Endothelial cell of umbilical vein (primary cell): ENCODE measurements around the gene CCDC167. TPM values are rescaled to one million over a fixed set of nuclear protein-coding genes. Genes with fewer than 3 reads are reported as not detected.

Experiments used
- BruUV-seq: library from RNA; stranded (reverse); fragments of 400-500 nt; replicated peaks from 2 replicates; lab custom pipeline; 2021; lab: Mats Ljungman, UMichigan
- CTCF ChIA-PET: fragments of 300-600, 350-600 bp; sonication (Branson Sonifier 250); formaldehyde crosslinking; loops from one replicate; lab custom pipeline; 2021; ENCODE audit warnings: antibody characterized with exemption, inconsistent platforms; lab: Charles Lee
- POLR2A ChIA-PET: fragments of 300-600, 350-600 bp; sonication (Branson Sonifier 250); formaldehyde crosslinking; loops from one replicate; lab custom pipeline; 2021; ENCODE audit warnings: antibody characterized with exemption, inconsistent platforms; lab: Charles Lee
- DNase-seq: peaks from one replicate; pipeline ENCODE4 v3.0.0-alpha.2; 2011; ENCODE audit warnings: low read depth, low spot score
- FAIRE-seq: peaks from 2 replicates; lab custom pipeline; 2011; peaks lifted over from hg19 to GRCh38; lab: Jason Lieb, UNC
- H2AFZ ChIP-seq: 2 replicates; pipeline ENCODE4 v1.6.0; 2012; ENCODE audit warnings: low read depth, low read length, control low read depth, inconsistent platforms
- H3K27ac ChIP-seq: 2 replicates; pipeline ENCODE4 v1.5.1; 2011; ENCODE audit warnings: low read depth, mild to moderate bottlenecking, control low read depth, low read length, moderate library complexity; ENCODE audit not compliant: insufficient read depth
- H3K27me3 ChIP-seq, 2 experiments: 2 replicates each; pipeline versions ENCODE4 v1.6.0 to v1.6.1; 2011; ENCODE audit warnings: low read length in 2 of 2, mixed read lengths in 1 of 2; ENCODE audit not compliant: control insufficient read depth in 2 of 2, insufficient read depth in 2 of 2
- H3K36me3 ChIP-seq, 2 experiments: 2 replicates in 1 of 2; 3 replicates in 1 of 2; pipeline ENCODE4 v1.5.1; 2011; ENCODE audit warnings: low read length in 2 of 2, mild to moderate bottlenecking in 1 of 2, moderate library complexity in 1 of 2; ENCODE audit not compliant: control insufficient read depth in 2 of 2, insufficient read depth in 2 of 2; ENCODE audit errors: extremely low read depth in 1 of 2
- H3K4me1 ChIP-seq: 3 replicates; pipeline ENCODE4 v1.5.1; 2011; ENCODE audit warnings: mild to moderate bottlenecking, low read length; ENCODE audit not compliant: control insufficient read depth, insufficient read depth; ENCODE audit errors: extremely low read depth
- H3K4me2 ChIP-seq: 2 replicates; pipeline ENCODE4 v1.6.1; 2011; ENCODE audit warnings: low read length, control low read depth, mixed read lengths; ENCODE audit not compliant: insufficient read depth
- H3K4me3 ChIP-seq, 3 experiments: fragments of 200-600 bp in 1 of 3; sonication (generic), shearing (Covaris generic) in 1 of 3; replicated peaks in 1 of 3; 2 replicates each; pipeline ENCODE4 v1.5.1; 2011 to 2016; ENCODE audit warnings: control low read depth in 3 of 3, low read length in 3 of 3, mild to moderate bottlenecking in 2 of 3, inconsistent platforms in 1 of 3, low read depth in 1 of 3, moderate library complexity in 1 of 3; ENCODE audit not compliant: insufficient read depth in 1 of 3
- H3K79me2 ChIP-seq: 2 replicates; pipeline ENCODE4 v1.6.0; 2012; ENCODE audit warnings: low read length, inconsistent platforms; ENCODE audit not compliant: control insufficient read depth, insufficient read depth
- H3K9ac ChIP-seq: replicated peaks from 2 replicates; pipeline ENCODE3; 2011; ENCODE audit warnings: low read length, control low read depth; ENCODE audit not compliant: insufficient read depth; ENCODE audit errors: extremely low read depth
- H3K9me1 ChIP-seq: replicated peaks from 3 replicates; pipeline ENCODE4 v1.6.0; 2011; ENCODE audit warnings: mild to moderate bottlenecking, low read length; ENCODE audit not compliant: control insufficient read depth, insufficient read depth; ENCODE audit errors: extremely low read depth
- H3K9me3 ChIP-seq: replicated peaks from 2 replicates; pipeline ENCODE4 v1.5.1; 2012; ENCODE audit warnings: low read length, inconsistent platforms; ENCODE audit not compliant: control insufficient read depth, insufficient read depth
- H4K20me1 ChIP-seq: replicated peaks from 2 replicates; pipeline ENCODE3; 2011; ENCODE audit warnings: mild to moderate bottlenecking, low read length; ENCODE audit not compliant: control insufficient read depth, insufficient read depth; ENCODE audit errors: extremely low read depth
- CTCF ChIP-seq, 2 donors: IDR thresholded peaks; 1 replicate in 1 of 2; 2 replicates in 1 of 2; pipeline ENCODE4 v1.5.1; 2011; ENCODE audit warnings: low read length in 2 of 2, mild to moderate bottlenecking in 2 of 2, moderate library complexity in 2 of 2, control low read depth in 1 of 2, inconsistent platforms in 1 of 2, low read depth in 1 of 2; ENCODE audit not compliant: insufficient read depth in 1 of 2; ENCODE audit errors: extremely low read depth in 1 of 2
- EZH2 ChIP-seq: IDR thresholded peaks from 2 replicates; pipeline ENCODE4 v1.6.1; 2012; ENCODE audit warnings: borderline replicate concordance, low read depth, mild to moderate bottlenecking, moderate library complexity, low read length, inconsistent platforms; ENCODE audit not compliant: severe bottlenecking
- FOS ChIP-seq: IDR thresholded peaks from 2 replicates; pipeline ENCODE4 v1.6.1; 2011; ENCODE audit warnings: mild to moderate bottlenecking, low read length, moderate library complexity, borderline replicate concordance; ENCODE audit not compliant: insufficient read depth
- GATA2 ChIP-seq: IDR thresholded peaks from 2 replicates; pipeline ENCODE4 v1.7.0; 2011; ENCODE audit warnings: low read depth, mild to moderate bottlenecking, moderate library complexity, mixed read lengths, low read length; ENCODE audit not compliant: insufficient read length, insufficient read depth
- JUN ChIP-seq: IDR thresholded peaks from 2 replicates; pipeline ENCODE4 v1.6.1; 2011; ENCODE audit warnings: borderline replicate concordance, low read depth; ENCODE audit not compliant: insufficient read length, insufficient read depth
- MAX ChIP-seq: IDR thresholded peaks from 2 replicates; pipeline ENCODE4 v1.6.1; 2011; ENCODE audit not compliant: insufficient read depth, insufficient read length
- MYC ChIP-seq: IDR thresholded peaks from one replicate; pipeline ENCODE4 v1.6.1; 2011; ENCODE audit warnings: mild to moderate bottlenecking, low read depth, low read length
- POLR2A ChIP-seq: IDR thresholded peaks from 2 replicates; pipeline ENCODE4 v1.6.1; 2012; ENCODE audit warnings: low read depth, mild to moderate bottlenecking, control low read depth, low read length
- POLR2AphosphoS5 ChIP-seq: IDR thresholded peaks from 2 replicates; pipeline ENCODE4 v1.6.1; 2012; ENCODE audit warnings: low read depth, mild to moderate bottlenecking, control low read depth, low read length, moderate library complexity; ENCODE audit not compliant: insufficient read depth
- dilution Hi-C: fragments of 300-500 bp; cut with MboI; formaldehyde crosslinking; loops from one replicate; pipeline ENCODE4 v1.15.0; 2019; ENCODE audit warnings: low sequenced_read_pairs; ENCODE audit not compliant: extremely low pct_ligation_motif_present
- intact Hi-C: fragments of 100-400 bp; cut with micrococcal nuclease; formaldehyde crosslinking; loops from one replicate; pipeline ENCODE4 v1.10.0; 2022
- polyA plus RNA-seq, 4 experiments: library from polyadenylated mRNA; depleted of rRNA in 3 of 4; stranded (reverse) in 3 of 4; unstranded in 1 of 4; fragments of >200 nt; gene quantifications; 2 replicates each; pipeline versions ENCODE4 v1.2.1 to v1.2.3, GENCODE V29; 2011 to 2012; ENCODE audit warnings: missing spikeins in 1 of 4
- total RNA-seq: library from RNA; stranded (reverse); gene quantifications from 2 replicates; pipeline ENCODE4 v1.2.3, GENCODE V29; 2021

CCDC167 gene
- total and polyA plus RNA-seq, 2 donors (not counting 3 experiments of a cell fraction or from before 2014, with no cell fraction given), result 46.6 to 105 TPM

- TF ChIP-seq FOS, result no peak
- no peak for TF ChIP-seq GATA2
- no peak for TF ChIP-seq EZH2
- TF ChIP-seq MYC, result no peak
- TF ChIP-seq CTCF (IDR thresholded peaks at IDR 0.05; ENCODE audit: extremely low read depth in 1 of 2, insufficient read depth in 1 of 2, low read depth in 1 of 2, low read length in 2 of 2), result no peak
- no peak for TF ChIP-seq JUN
- no peak for TF ChIP-seq POLR2A
- no peak for TF ChIP-seq POLR2AphosphoS5
- no peak for TF ChIP-seq MAX
- no peak overlapping the region for H3K27ac ChIP-seq
- no peaks in the 10 kb centered on the region for H3K9me1 ChIP-seq
- no peaks in the 10 kb centered on the region for H4K20me1 ChIP-seq
- no peaks in the 10 kb centered on the region for H3K36me3 ChIP-seq
- H3K9me3 ChIP-seq, result no peaks in the 10 kb centered on the region
- peaks cover 7% of the 10 kb centered on the region for H3K4me1 ChIP-seq
- BruUV-seq, result no TSS peak
- H3K79me2 ChIP-seq, result no peaks in the 10 kb centered on the region
- FAIRE-seq, result no peak
- no peak overlapping the region for H2AFZ ChIP-seq
- dilution Hi-C loops (no loop called here), intact Hi-C loops (no loop called here)
- H3K4me2 ChIP-seq, result no peak overlapping the region
- ChIA-PET POLR2A (no interaction called here), CTCF (interaction anchor here (0.8 to 7.4 kb wide), 15 partner anchors 9 to 151 kb away, joined by 3 to 162 read pairs (median 5); partner anchors contain the start of gene CCDC167)
- H3K4me3 ChIP-seq, result no peak overlapping the region
- H3K9ac ChIP-seq, result no peak overlapping the region
- H3K27me3 ChIP-seq, result peaks cover 36% of the 10 kb centered on the region in 2 experiments
- DNase-seq, result no peak
Measured at GRCh38 chr6:37539171-37540028, 39.7 kb upstream of the CCDC167 start.
